ENCODE data around the gene KCNK5. TPM values are rescaled to one million over a fixed set of nuclear protein-coding genes. Genes with fewer than 3 reads are reported as not detected.

KCNK5 gene
- total and polyA plus RNA-seq, 2 of the 8 experiments (the other 6 are each of a cell fraction or from before 2014, with no cell fraction given) = 20.9 to 44.3 TPM

GRCh38 chr6:39256294-39256940 lies 27.1 kb upstream of the KCNK5 start:
- no peak overlapping the region for H3K4me3 ChIP-seq (ENCODE audit: extremely low read depth in 1 of 4, insufficient read depth in 2 of 4, low read depth in 3 of 4, low read length in 4 of 4)
- no peak overlapping the region for H4K91ac ChIP-seq (replicated peaks; ENCODE audit: insufficient read length, low read length)
- H2BK20ac ChIP-seq (ENCODE audit: low read length) = 0 out of 2 replicates have a peak overlapping the region, but pooled peaks have one; percentile 61
- peak overlapping the region; percentile 81; the same call in 1 of the 2 replicates for H2BK15ac ChIP-seq (ENCODE audit: low read length)
- CTCF ChIA-PET (ENCODE audit: partially characterized antibody) = interaction anchor here (0.6 to 2.6 kb wide), 12 partner anchors 8 to 1703 kb away, joined by 3 to 13 read pairs (median 5); no protein-coding TSS in a partner anchor
- H3K27ac ChIP-seq (ENCODE audit: low read depth, low read length) = no peak overlapping the region
- 0 out of 4 replicates have a peak overlapping the region, but pooled peaks of 1 of the 2 experiments have one; percentile 12 for H3K4me2 ChIP-seq (ENCODE audit: insufficient read depth in 1 of 2, low read depth in 2 of 2, low read length in 2 of 2)
- no peak overlapping the region for H3K9ac ChIP-seq (replicated peaks in 1 of 4; ENCODE audit: extremely low read depth in 1 of 4, low read depth in 3 of 4, low read length in 3 of 4)
- H2AFZ ChIP-seq (ENCODE audit: low read length) = peak overlapping the region; percentile 1; the same call in 1 of the 2 replicates
- H3K9me3 ChIP-seq (ENCODE audit: insufficient read depth in 2 of 2, low read depth in 1 of 2, low read length in 1 of 2) = peaks cover 5 to 6% of the 10 kb centered on the region in 2 experiments; a peak in 1 of 4 replicates
- no peak overlapping the region for H3K4ac ChIP-seq (replicated peaks; ENCODE audit: insufficient read length, low read depth, low read length)
- FAIRE-seq (peak; percentile 32), DNase-seq (ENCODE audit: low read depth in 1 of 2, low spot score in 2 of 2) (peak in 1 of 2 experiments; percentile 21)
- H2AK5ac ChIP-seq (ENCODE audit: low read depth, low read length) = no peak overlapping the region
- POLR2A ChIA-PET (ENCODE audit: partially characterized antibody) = interaction anchor here (0.7 to 1.6 kb wide), 3 partner anchors 23 to 27 kb away, joined by 4 to 8 read pairs (median 4); partner anchors contain the start of gene KCNK5
- 60% methylated on average over 2 of the region's 2 CpGs; no CpG with 5 or more reads in 1 of the 2 experiments for WGBS, 2 experiments (ENCODE audit: extremely low coverage in 1 of 2, insufficient coverage in 1 of 2, insufficient read length in 1 of 2, insufficient replicate concordance in 2 of 2, low coverage in 1 of 2, low lambda C conversion rate in 2 of 2, missing lambda C conversion rate in 1 of 2)
- H3K18ac ChIP-seq (ENCODE audit: extremely low read depth, low read length) = no peak overlapping the region
- peaks cover 0 to 10% (median 4%) of the 10 kb centered on the region in 4 experiments; a peak in 3 of 7 replicates for H3K4me1 ChIP-seq (replicated peaks in 1 of 4; ENCODE audit: control insufficient read depth in 3 of 4, insufficient read depth in 4 of 4, low read length in 3 of 4)
- no peak overlapping the region for H4K5ac ChIP-seq (ENCODE audit: insufficient read length, low read depth, low read length)
- H2BK12ac ChIP-seq (ENCODE audit: low read depth, low read length) = no peak overlapping the region
- H3K36me3 ChIP-seq (ENCODE audit: control insufficient read depth in 2 of 4, insufficient read depth in 4 of 4, low read length in 3 of 4) = no peaks in the 10 kb centered on the region
- no peak overlapping the region; the same call in 1 of the 2 replicates for H4K8ac ChIP-seq (ENCODE audit: extremely low read depth, insufficient read depth, low read length)
- H3K79me2 ChIP-seq (ENCODE audit: control insufficient read depth in 1 of 2, insufficient read depth in 2 of 2, low read length in 2 of 2) = no peaks in the 10 kb centered on the region
- no peak overlapping the region for H3K56ac ChIP-seq (replicated peaks; ENCODE audit: insufficient read length, low read depth, low read length)
- H3K27me3 ChIP-seq (replicated peaks in 1 of 4; ENCODE audit: control insufficient read depth in 3 of 4, extremely low read depth in 1 of 4, insufficient read depth in 3 of 4, low read length in 3 of 4) = no peaks in the 10 kb centered on the region
- no peak overlapping the region for H3K14ac ChIP-seq (ENCODE audit: insufficient read length)
- no peaks in the 10 kb centered on the region for H4K20me1 ChIP-seq (replicated peaks in 1 of 2; ENCODE audit: control insufficient read depth in 1 of 2, insufficient read depth in 2 of 2, low read length in 2 of 2)
- no peak overlapping the region for H2BK5ac ChIP-seq (ENCODE audit: low read depth, low read length)
- no peak overlapping the region for H2BK120ac ChIP-seq (replicated peaks; ENCODE audit: low read depth, low read length)
- H3K23me2 ChIP-seq (ENCODE audit: low read depth, low read length) = no peaks in the 10 kb centered on the region
- H3K23ac ChIP-seq (ENCODE audit: insufficient read length) = no peak overlapping the region
- H3K79me1 ChIP-seq (ENCODE audit: low read depth, low read length) = no peaks in the 10 kb centered on the region
- TF ChIP-seq YY1 (IDR thresholded peaks at IDR 0.05; ENCODE audit: low read depth, low read length) = no peak
